Neural crest cell (in vitro differentiated cells): ENCODE results near the gene WDSUB1. TPM values are rescaled to one million over a fixed set of nuclear protein-coding genes. Genes with fewer than 3 reads are reported as not detected.

Experiments used
- DNase-seq: peaks from one replicate; pipeline ENCODE4 v3.0.0; 2021; ENCODE audit warnings: low read depth, mixed read lengths, low spot score
- H3K27ac Mint-ChIP-seq: one replicate; pipeline ENCODE4 v1.8.0; 2021; ENCODE audit warnings: mild to moderate bottlenecking, mixed read lengths; ENCODE audit not compliant: unreplicated experiment
- H3K27me3 Mint-ChIP-seq: 2 replicates; pipeline ENCODE4 v1.8.0; 2021; ENCODE audit warnings: low read depth, mild to moderate bottlenecking, mixed read lengths
- H3K36me3 Mint-ChIP-seq: 2 replicates; pipeline ENCODE4 v1.8.0; 2021; ENCODE audit warnings: low read depth, mild to moderate bottlenecking, mixed read lengths
- H3K4me1 Mint-ChIP-seq: 2 replicates; pipeline ENCODE4 v1.8.0; 2021; ENCODE audit warnings: mixed read lengths
- H3K4me3 Mint-ChIP-seq: one replicate; pipeline ENCODE4 v1.8.0; 2021; ENCODE audit warnings: mild to moderate bottlenecking, mixed read lengths
- H3K9me3 Mint-ChIP-seq: 2 replicates; pipeline ENCODE4 v1.8.0; 2021; ENCODE audit warnings: mixed read lengths
- CTCF ChIP-seq: fragments of 200-600 bp; sonication (generic); conservative IDR thresholded peaks from 2 replicates; pipeline ENCODE4 v1.5.0; 2021; ENCODE audit warnings: antibody characterized with exemption, mild to moderate bottlenecking
- long read RNA-seq: library from polyadenylated mRNA; unstranded; transcript quantifications from one replicate; pipeline ENCODE4 v2.0.0, GENCODE V29; 2020
- total RNA-seq: library from RNA; stranded (reverse); gene quantifications from 2 replicates; pipeline ENCODE4 v1.2.1, GENCODE V29; 2021

Gene WDSUB1
- total RNA-seq, result 4.2 and 4.9 TPM in 2 replicates
- long read RNA-seq, transcript WDSUB1-202 (11 exons, 1,912 nt), result major isoform, 15 of 24 reads
- long read RNA-seq, partial matches to known transcripts, result 3 of 24 reads
- long read RNA-seq, other reads (novel, unspliced or antisense), result 6 of 24 reads

- Mint-ChIP-seq H3K36me3 (no peaks in the 10 kb centered on the region), H3K9me3 (no peaks in the 10 kb centered on the region), H3K4me3 (peak within 1 kb of the TSS; percentile 93), H3K4me1 (peaks cover 11% of the 10 kb centered on the region), H3K27ac (peak within 1 kb of the TSS; percentile 83), H3K27me3 (no peaks in the 10 kb centered on the region)
- DNase-seq, result peak; percentile 28
- TF ChIP-seq CTCF, result no peak
Measured at GRCh38 chr2:159285929-159286708, at the start of gene WDSUB1. TSS of gene WDSUB1 (minus strand) at chr2:159286703. CDS start at chr2:159283069, 3,634 bp downstream.

GRCh38 chr2:159326569-159327255 is 40.2 kb upstream of the WDSUB1 start:
- no peak for TF ChIP-seq CTCF
- Mint-ChIP-seq H3K4me1 (no peaks in the 10 kb centered on the region), H3K9me3 (no peaks in the 10 kb centered on the region), H3K4me3 (no peak overlapping the region), H3K27me3 (no peaks in the 10 kb centered on the region), H3K36me3 (peaks cover 20% of the 10 kb centered on the region), H3K27ac (no peak overlapping the region)
- no peak for DNase-seq

GRCh38 chr2:159322419-159322818 is 35.9 kb upstream of the WDSUB1 start:
- no peak for DNase-seq
- H3K9me3 Mint-ChIP-seq, result no peaks in the 10 kb centered on the region
- H3K4me3 Mint-ChIP-seq, result no peak overlapping the region
- peaks cover 22% of the 10 kb centered on the region for H3K36me3 Mint-ChIP-seq
- no peaks in the 10 kb centered on the region for H3K27me3 Mint-ChIP-seq
- H3K4me1 Mint-ChIP-seq, result peaks cover 5% of the 10 kb centered on the region
- TF ChIP-seq CTCF, result no peak
- H3K27ac Mint-ChIP-seq, result no peak overlapping the region

GRCh38 chr2:159317392-159318088 is 31.0 kb upstream of the WDSUB1 start:
- Mint-ChIP-seq H3K36me3 (peaks cover 50% of the 10 kb centered on the region), H3K27ac (no peak overlapping the region), H3K9me3 (peaks cover 4% of the 10 kb centered on the region), H3K4me1 (peaks cover 5% of the 10 kb centered on the region), H3K27me3 (no peaks in the 10 kb centered on the region), H3K4me3 (no peak overlapping the region)
- no peak for DNase-seq
- no peak for TF ChIP-seq CTCF

GRCh38 chr2:159307942-159308341 is 21.4 kb upstream of the WDSUB1 start:
- H3K4me3 Mint-ChIP-seq, result no peak overlapping the region
- DNase-seq, result no peak
- no peaks in the 10 kb centered on the region for H3K4me1 Mint-ChIP-seq
- TF ChIP-seq CTCF, result no peak
- peaks cover 14% of the 10 kb centered on the region for H3K36me3 Mint-ChIP-seq
- peaks cover 13% of the 10 kb centered on the region for H3K9me3 Mint-ChIP-seq
- no peaks in the 10 kb centered on the region for H3K27me3 Mint-ChIP-seq
- H3K27ac Mint-ChIP-seq, result no peak overlapping the region
